Sigmoid colon (tissue), 7 donors: ENCODE measurements around the gene DNAJC2. TPM values are rescaled to one million over a fixed set of nuclear protein-coding genes. Genes with fewer than 3 reads are reported as not detected.

ENCODE experiments used
- DNase-seq: peaks from one replicate; pipeline ENCODE4 v3.0.0-alpha.2; 2019
- H3K27ac ChIP-seq, 4 donors: fragments of 200-600 bp; sonication (generic); one replicate each; pipeline ENCODE4 v1.5.1; 2016 to 2019; ENCODE audit warnings: mild to moderate bottlenecking in 1 of 4
- H3K27me3 ChIP-seq, 3 donors: fragments of 200-600 bp; sonication (generic); one replicate each; pipeline ENCODE4 v1.5.1; 2019; ENCODE audit warnings: mild to moderate bottlenecking in 1 of 3
- H3K36me3 ChIP-seq, 4 donors: fragments of 200-600 bp; sonication (generic); one replicate each; pipeline ENCODE4 v1.5.1; 2016 to 2019
- H3K4me1 ChIP-seq, 4 donors: fragments of 200-600 bp; sonication (generic); one replicate each; pipeline ENCODE4 v1.5.1; 2017 to 2019
- H3K4me3 ChIP-seq, 4 donors: fragments of 200-600 bp; sonication (generic); one replicate each; pipeline ENCODE4 v1.5.1; 2017 to 2019; ENCODE audit warnings: mild to moderate bottlenecking in 2 of 4, moderate library complexity in 1 of 4
- H3K9me3 ChIP-seq, 4 donors: fragments of 200-600 bp in 3 of 4; sonication (generic) in 3 of 4; one replicate each; pipeline versions ENCODE4 v1.5.1 to v1.6.1; 2013 to 2019
- EP300 ChIP-seq, 4 donors: sonication (generic); formaldehyde crosslinking; IDR thresholded peaks; one replicate each; pipeline ENCODE4 v1.6.1; 2017; ENCODE audit warnings: antibody characterized with exemption in 4 of 4
- POLR2A ChIP-seq, 2 donors: fragments of 450-650 bp; IDR thresholded peaks; one replicate each; pipeline ENCODE4 v1.6.1; 2016; ENCODE audit warnings: antibody characterized with exemption in 2 of 2, mild to moderate bottlenecking in 2 of 2, moderate library complexity in 2 of 2
- POLR2AphosphoS5 ChIP-seq, 4 donors: sonication (generic); formaldehyde crosslinking; IDR thresholded peaks; one replicate each; pipeline ENCODE4 v1.6.1; 2017; ENCODE audit warnings: antibody characterized with exemption in 4 of 4
- WGBS, 2 donors: extraction: QIAGEN DNeasy Blood & Tissue Kit; methylation state at CpG; one replicate each; pipeline ENCODE4 v1.1.7; 2013; 5-methylcytosine and 5-hydroxymethylcytosine counted together
- intact Hi-C: fragments of 100-400 bp; cut with DNase I; formaldehyde crosslinking; loops from one replicate; pipeline ENCODE4 v1.15.1; 2023
- polyA plus RNA-seq, 3 donors: library from polyadenylated mRNA; stranded (reverse); fragments of 200-250 nt; gene quantifications; one replicate each; pipeline ENCODE4 v1.2.3, GENCODE V29; 2013
- total RNA-seq, 4 donors: library from RNA; depleted of rRNA; stranded (reverse); fragments of >200 nt; gene quantifications; one replicate each; pipeline ENCODE4 v1.1.0, GENCODE V29; 2016
- TF ChIP-seq, protein P1 (sequence below), 4 experiments: fragments of 450-650 bp in 3 of 4; fragments of 200-600 bp in 1 of 4; IDR thresholded peaks; one replicate each; pipeline ENCODE4 v1.5.1; 2016 to 2019; ENCODE audit warnings: antibody characterized with exemption in 4 of 4, mild to moderate bottlenecking in 3 of 4, moderate library complexity in 2 of 4
- donor health status: healthy with polysubstance abuse.
- donor health status: Bipolar disorder and iron deficiency.
- donor health status: healthy.

The DNAJC2 gene
- total and polyA plus RNA-seq, 7 donors = 10.7 to 21.9 (median 17.5) TPM

DNA sequence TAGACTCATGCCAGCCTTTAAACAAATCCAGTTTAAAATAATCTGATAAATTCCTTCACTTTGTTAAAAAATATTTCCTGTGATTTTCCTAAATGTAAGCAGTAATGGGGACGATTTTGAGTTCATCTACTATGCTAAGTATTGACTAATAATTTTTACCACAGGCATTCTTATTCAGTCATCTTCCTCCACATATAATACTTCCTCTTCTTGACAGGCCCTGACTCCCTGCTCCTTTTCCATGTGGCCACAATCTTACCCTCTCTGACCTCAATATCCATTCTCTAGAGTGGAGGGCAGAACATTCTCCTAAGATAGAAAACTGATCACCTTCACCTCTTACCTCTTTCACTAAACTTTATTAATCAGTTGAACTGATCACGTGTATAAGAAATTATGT is 7.8 kb downstream of the DNAJC2 start:
- no peak for DNase-seq
- H3K4me3 ChIP-seq = no peak overlapping the region
- H3K4me1 ChIP-seq = peaks cover 0 to 3% (median 0%) of the 10 kb centered on the region in 4 donors
- intact Hi-C loops = no loop called here
- TF ChIP-seq, protein P1, sequence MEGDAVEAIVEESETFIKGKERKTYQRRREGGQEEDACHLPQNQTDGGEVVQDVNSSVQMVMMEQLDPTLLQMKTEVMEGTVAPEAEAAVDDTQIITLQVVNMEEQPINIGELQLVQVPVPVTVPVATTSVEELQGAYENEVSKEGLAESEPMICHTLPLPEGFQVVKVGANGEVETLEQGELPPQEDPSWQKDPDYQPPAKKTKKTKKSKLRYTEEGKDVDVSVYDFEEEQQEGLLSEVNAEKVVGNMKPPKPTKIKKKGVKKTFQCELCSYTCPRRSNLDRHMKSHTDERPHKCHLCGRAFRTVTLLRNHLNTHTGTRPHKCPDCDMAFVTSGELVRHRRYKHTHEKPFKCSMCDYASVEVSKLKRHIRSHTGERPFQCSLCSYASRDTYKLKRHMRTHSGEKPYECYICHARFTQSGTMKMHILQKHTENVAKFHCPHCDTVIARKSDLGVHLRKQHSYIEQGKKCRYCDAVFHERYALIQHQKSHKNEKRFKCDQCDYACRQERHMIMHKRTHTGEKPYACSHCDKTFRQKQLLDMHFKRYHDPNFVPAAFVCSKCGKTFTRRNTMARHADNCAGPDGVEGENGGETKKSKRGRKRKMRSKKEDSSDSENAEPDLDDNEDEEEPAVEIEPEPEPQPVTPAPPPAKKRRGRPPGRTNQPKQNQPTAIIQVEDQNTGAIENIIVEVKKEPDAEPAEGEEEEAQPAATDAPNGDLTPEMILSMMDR (IDR thresholded peaks at IDR 0.05) = no peak
- TF ChIP-seq EP300 (IDR thresholded peaks at IDR 0.05) = no peak
- TF ChIP-seq POLR2A (IDR thresholded peaks at IDR 0.05) = no peak
- TF ChIP-seq POLR2AphosphoS5 (IDR thresholded peaks at IDR 0.05) = no peak
- H3K9me3 ChIP-seq = no peaks in the 10 kb centered on the region
- peaks cover 8 to 82% (median 17%) of the 10 kb centered on the region in 4 donors for H3K36me3 ChIP-seq
- 91 to 96% methylated on average over 2 of the region's 2 CpGs for WGBS, 2 donors
- no peaks in the 10 kb centered on the region for H3K27me3 ChIP-seq
- H3K27ac ChIP-seq = no peak overlapping the region

DNA sequence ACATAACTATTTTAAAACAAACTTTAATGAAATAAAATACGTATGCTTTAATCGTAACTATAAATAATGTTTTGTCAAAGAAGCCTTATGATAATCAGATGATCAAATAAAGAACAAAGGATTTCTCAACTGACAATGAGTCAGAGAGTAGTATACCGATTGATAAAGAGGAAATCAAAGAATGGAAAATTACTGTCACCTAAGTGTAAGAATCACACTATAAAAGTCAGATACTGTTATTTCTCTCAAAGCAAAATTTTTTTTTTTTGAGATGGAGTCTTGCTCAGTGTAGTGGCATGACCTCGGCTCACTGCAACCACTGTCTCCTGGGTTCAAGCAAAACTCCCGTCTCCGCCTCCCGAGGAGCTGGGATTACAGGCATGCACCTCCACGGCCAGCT is 18.8 kb downstream of the DNAJC2 start:
- Histone ChIP-seq H3K27me3 (no peaks in the 10 kb centered on the region), H3K4me3 (no peak overlapping the region), H3K4me1 (no peaks in the 10 kb centered on the region), H3K36me3 (peaks cover 4 to 80% (median 16%) of the 10 kb centered on the region in 4 donors), H3K9me3 (no peaks in the 10 kb centered on the region), H3K27ac (no peak overlapping the region)
- TF ChIP-seq POLR2A (IDR thresholded peaks at IDR 0.05) = no peak
- no peak for TF ChIP-seq POLR2AphosphoS5 (IDR thresholded peaks at IDR 0.05)
- TF ChIP-seq, protein P1 (IDR thresholded peaks at IDR 0.05) = no peak
- TF ChIP-seq EP300 (IDR thresholded peaks at IDR 0.05) = no peak
- intact Hi-C loops = no loop called here
- 88 to 94% methylated on average over 8 of the region's 8 CpGs for WGBS, 2 donors
- no peak for DNase-seq

DNA sequence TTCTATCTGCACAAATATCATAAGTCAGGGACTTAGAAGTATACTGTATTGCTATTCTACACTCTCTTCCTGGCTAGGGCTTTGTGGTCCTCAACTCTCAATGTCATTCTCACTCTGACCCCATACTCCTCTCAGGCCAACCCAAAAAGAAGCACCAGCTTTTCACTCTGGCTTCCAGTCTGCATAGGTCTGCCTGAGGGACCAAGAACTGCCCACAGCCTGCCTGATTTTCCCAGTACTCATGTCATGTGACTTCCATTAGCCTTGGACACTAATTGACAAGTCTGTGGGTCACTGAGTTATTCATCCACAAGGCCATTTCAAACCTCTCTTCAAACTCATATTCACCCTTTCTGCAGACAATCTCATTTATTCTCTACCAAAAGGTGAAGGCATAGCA is 27.6 kb downstream of the DNAJC2 start:
- DNase-seq = no peak
- Histone ChIP-seq H3K27me3 (no peaks in the 10 kb centered on the region), H3K4me3 (no peak overlapping the region), H3K9me3 (no peaks in the 10 kb centered on the region), H3K4me1 (no peaks in the 10 kb centered on the region), H3K36me3 (peaks cover 31 to 100% (median 71%) of the 10 kb centered on the region in 4 donors), H3K27ac (no peak overlapping the region)
- intact Hi-C loops = no loop called here
- TF ChIP-seq, protein P1 (IDR thresholded peaks at IDR 0.05) = no peak
- no peak for TF ChIP-seq EP300 (IDR thresholded peaks at IDR 0.05)
- no peak for TF ChIP-seq POLR2A (IDR thresholded peaks at IDR 0.05)
- no peak for TF ChIP-seq POLR2AphosphoS5 (IDR thresholded peaks at IDR 0.05)

DNA sequence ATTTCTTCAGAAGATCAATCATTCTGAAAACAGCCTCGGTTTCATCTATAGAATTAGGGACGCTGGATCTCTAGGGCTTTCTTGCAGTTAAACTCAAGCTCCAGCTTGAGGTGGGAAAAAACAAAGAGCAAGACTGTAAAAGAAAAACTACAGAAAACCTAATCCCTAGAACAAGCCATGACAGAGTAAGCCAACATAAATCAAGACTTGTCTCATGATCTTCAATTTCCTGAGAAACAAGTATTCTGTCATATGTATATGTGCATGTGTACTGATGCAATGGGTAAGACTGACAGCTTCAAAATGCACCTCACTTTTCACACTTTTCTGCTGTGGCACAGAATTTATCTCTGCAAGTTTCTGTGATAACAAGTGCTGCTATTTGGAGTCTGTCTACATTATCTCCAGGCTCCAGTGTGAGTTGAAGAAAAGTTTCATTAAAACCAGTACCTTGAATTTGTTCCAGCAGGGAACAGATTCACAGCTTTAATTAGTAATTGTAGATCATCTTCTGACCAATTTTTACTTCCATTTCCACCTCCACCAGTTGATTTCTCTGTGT is 28.1 kb downstream of the DNAJC2 start:
- no peaks in the 10 kb centered on the region for H3K4me1 ChIP-seq
- no peak for TF ChIP-seq POLR2AphosphoS5 (IDR thresholded peaks at IDR 0.05)
- no peak for TF ChIP-seq EP300 (IDR thresholded peaks at IDR 0.05)
- no peak for TF ChIP-seq POLR2A (IDR thresholded peaks at IDR 0.05)
- TF ChIP-seq, protein P1 (IDR thresholded peaks at IDR 0.05) = no peak
- WGBS, 2 donors = 98% methylated on average over 2 of the region's 2 CpGs
- H3K4me3 ChIP-seq = no peak overlapping the region
- intact Hi-C loops = no loop called here
- no peaks in the 10 kb centered on the region for H3K9me3 ChIP-seq
- DNase-seq = no peak
- H3K27ac ChIP-seq = no peak overlapping the region
- no peaks in the 10 kb centered on the region for H3K27me3 ChIP-seq
- peaks cover 36 to 100% (median 73%) of the 10 kb centered on the region in 4 donors for H3K36me3 ChIP-seq

DNA sequence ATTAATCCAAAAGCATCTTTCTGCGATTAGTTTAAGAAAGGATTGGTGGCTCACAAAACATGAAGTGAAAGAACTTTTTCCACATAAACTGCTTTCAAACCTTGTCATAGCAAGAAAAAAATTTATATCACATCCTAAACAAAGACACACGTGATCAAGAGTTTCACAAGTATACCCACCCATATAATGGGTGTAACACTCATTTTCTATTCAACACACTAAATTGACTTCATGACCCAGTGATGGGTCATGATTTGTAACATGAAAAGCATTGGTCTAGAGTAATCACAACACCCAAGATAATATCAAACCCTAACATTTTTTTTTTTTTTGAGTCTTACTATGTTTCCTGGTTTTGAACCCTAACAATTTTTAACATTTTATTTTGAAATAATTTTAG is 29.7 kb downstream of the DNAJC2 start:
- no peaks in the 10 kb centered on the region for H3K9me3 ChIP-seq
- H3K27ac ChIP-seq = no peak overlapping the region
- 72 to 86% methylated on average over 2 of the region's 2 CpGs for WGBS, 2 donors
- no peaks in the 10 kb centered on the region for H3K4me1 ChIP-seq
- no peak overlapping the region for H3K4me3 ChIP-seq
- H3K36me3 ChIP-seq = peaks cover 36 to 100% (median 75%) of the 10 kb centered on the region in 4 donors
- H3K27me3 ChIP-seq = no peaks in the 10 kb centered on the region
- no peak for TF ChIP-seq POLR2AphosphoS5 (IDR thresholded peaks at IDR 0.05)
- TF ChIP-seq, protein P1 (IDR thresholded peaks at IDR 0.05) = no peak
- TF ChIP-seq POLR2A (IDR thresholded peaks at IDR 0.05) = no peak
- no peak for TF ChIP-seq EP300 (IDR thresholded peaks at IDR 0.05)
- intact Hi-C loops = no loop called here
- DNase-seq = no peak
